VCaP (cell line): ENCODE measurements around the gene ACAP1.

Experiments used
- H3K27ac ChIP-seq: fragments of 450-650 bp; 2 replicates; pipeline ENCODE4 v1.5.1; 2017
- TF ChIP-seq, protein P1 (sequence below): fragments of 450-650 bp; conservative IDR thresholded peaks from 2 replicates; pipeline ENCODE4 v1.5.1; 2017; ENCODE audit warnings: mild to moderate bottlenecking, moderate library complexity

Gene ACAP1

DNA sequence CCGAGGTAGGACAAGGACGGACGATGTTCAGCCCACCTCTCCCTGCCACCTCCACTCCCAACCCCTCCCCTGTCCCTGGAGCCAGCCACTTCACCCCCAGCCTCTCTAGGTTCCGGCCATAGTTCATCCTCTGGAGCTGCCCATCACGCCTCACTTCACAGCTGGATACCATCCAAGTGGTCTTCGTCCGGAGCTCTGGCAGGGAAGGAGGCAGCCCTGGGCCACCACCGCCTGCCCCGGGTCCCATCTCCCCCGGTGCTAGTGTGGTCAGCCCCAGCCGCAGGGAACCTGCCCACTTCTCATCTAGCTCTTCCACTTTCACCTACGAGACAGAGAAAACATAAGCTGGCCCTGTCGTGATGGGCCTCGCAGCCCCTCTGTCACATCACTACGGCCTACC is 14.9 kb upstream of the ACAP1 start:
- H3K27ac ChIP-seq = no peak overlapping the region
- TF ChIP-seq, protein P1, sequence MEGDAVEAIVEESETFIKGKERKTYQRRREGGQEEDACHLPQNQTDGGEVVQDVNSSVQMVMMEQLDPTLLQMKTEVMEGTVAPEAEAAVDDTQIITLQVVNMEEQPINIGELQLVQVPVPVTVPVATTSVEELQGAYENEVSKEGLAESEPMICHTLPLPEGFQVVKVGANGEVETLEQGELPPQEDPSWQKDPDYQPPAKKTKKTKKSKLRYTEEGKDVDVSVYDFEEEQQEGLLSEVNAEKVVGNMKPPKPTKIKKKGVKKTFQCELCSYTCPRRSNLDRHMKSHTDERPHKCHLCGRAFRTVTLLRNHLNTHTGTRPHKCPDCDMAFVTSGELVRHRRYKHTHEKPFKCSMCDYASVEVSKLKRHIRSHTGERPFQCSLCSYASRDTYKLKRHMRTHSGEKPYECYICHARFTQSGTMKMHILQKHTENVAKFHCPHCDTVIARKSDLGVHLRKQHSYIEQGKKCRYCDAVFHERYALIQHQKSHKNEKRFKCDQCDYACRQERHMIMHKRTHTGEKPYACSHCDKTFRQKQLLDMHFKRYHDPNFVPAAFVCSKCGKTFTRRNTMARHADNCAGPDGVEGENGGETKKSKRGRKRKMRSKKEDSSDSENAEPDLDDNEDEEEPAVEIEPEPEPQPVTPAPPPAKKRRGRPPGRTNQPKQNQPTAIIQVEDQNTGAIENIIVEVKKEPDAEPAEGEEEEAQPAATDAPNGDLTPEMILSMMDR = no peak

DNA sequence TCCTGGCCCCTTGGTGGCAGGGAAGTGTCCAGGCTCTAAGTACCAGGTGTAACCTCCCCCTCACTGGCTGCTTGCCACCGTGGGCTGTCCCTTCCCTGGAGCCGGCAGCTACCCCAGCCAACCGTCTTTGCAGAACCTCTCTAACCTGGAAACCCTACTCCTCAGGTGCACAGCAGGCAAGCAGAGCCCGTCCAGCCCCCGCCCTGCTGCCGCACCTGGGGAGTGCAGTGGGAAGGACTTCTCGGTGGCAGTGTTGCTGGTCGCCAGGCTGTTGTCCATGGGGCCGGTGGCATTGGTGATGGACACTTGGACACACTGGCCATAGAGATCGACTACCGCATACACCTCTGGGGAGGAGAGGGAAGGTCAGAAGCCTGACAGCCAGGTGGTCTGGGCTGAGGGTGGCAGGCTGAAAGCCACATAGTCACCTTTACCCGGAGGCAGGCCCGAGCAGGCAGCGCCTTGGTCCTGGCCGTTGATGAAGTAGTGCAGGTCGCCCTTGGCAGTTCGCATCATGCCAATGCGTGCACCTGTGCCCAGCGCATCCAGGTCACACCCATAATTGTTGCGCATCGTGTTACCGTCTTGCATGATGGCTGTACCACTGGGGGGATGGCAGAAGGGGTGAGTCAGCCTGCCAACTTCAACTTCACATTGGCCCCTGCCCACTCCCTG is 13.7 kb upstream of the ACAP1 start:
- TF ChIP-seq, protein P1 = no peak
- H3K27ac ChIP-seq = no peak overlapping the region

DNA sequence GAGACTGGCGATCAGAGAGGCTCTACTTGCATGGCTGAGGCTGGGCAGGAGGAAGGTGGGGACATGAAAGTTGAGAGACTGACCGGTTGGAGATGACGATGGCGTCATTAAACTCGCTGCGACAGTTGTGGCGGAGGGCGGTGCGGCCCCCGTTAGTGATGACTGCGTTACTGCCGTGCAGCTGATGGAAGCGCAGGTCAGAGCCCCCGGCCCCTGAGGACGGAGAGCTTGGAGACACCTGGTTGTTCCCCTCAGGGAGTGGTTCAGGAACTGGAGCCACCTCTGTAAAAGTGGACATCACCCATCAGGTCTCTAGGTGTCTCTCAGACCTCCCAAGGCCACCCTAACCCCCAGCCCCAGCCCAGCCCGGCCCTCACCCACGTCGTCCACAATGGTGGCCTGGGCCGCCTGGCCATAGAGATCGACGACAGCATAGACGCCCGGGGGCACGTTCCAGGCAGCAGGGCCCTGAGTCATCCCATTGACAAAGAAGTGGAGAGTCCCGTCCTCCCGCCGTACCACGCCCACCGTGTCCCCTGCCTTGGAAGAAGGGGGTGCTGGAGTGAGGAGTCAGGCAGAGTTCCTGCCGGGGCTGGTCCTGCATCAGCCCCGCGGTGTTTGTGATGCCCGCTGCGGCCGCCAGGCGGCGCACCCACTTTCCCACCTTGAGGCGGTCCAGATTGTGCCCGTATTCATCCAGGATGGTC is 12.4 kb upstream of the ACAP1 start:
- no peak overlapping the region for H3K27ac ChIP-seq
- TF ChIP-seq, protein P1 = peak; percentile 62

DNA sequence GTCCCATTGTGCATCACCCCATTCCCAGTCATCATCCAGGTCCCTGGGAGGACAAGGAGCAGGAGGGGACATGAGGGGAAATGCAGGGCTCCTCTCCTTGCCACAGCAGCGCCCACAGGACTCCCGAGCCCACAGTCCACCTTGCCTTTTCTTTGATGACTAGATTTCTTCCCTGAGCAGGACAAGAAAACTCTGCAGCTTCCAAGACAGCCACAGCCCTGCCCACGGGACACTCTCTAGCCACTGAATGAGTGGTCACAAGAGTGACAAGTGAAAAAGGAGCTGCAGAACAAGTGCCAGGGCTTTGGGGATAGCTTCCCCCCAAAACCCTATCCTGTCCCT is 11.9 kb upstream of the ACAP1 start:
- TF ChIP-seq, protein P1 = peak; percentile 12; the same call in 1 of the 2 replicates
- H3K27ac ChIP-seq = no peak overlapping the region

DNA sequence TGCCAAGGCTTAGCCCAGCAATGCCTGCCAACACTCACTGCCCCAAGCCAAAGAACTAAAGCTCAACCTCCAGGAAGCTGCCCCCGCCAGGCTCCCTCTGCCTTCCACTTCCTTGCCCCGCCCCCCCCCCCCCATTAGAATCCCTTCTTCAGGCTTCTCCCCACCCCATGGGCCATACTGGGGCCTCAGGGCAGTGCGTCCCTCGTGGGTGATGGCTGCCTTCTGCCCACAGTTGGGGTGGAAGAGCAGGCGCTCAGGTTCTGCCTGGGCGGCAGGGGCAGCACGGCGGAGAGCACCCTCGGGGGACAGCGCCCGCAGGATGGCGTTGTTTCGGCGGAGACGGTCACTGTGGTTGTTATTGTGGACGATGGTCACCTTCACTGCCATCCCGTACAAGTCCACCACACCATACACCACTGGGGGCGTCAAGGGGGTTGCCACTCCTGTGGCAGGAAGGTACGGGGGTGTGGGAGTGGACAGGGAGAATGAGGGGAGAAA is 11.2 kb upstream of the ACAP1 start:
- TF ChIP-seq, protein P1 = no peak
- no peak overlapping the region for H3K27ac ChIP-seq

DNA sequence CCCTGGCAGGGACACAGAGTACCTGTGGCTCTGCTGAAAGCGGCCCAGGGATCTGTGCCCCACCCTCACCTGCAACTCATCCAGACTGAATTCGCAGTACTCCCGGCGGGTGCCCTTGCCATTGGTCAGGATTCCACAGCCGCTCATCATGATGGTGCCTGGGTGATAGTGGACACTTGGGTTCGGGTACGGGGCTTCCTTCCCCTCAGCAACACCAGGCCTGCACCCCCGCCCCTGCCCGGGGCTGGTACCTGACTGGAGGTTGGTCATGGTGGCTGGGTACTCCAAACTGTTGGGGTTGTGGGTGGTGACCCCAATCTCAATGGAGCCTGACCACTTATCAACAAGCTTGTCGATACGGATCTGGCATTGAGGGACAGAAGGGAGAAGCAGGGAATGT is 10.1 kb upstream of the ACAP1 start:
- TF ChIP-seq, protein P1 = no peak
- H3K27ac ChIP-seq = no peak overlapping the region

DNA sequence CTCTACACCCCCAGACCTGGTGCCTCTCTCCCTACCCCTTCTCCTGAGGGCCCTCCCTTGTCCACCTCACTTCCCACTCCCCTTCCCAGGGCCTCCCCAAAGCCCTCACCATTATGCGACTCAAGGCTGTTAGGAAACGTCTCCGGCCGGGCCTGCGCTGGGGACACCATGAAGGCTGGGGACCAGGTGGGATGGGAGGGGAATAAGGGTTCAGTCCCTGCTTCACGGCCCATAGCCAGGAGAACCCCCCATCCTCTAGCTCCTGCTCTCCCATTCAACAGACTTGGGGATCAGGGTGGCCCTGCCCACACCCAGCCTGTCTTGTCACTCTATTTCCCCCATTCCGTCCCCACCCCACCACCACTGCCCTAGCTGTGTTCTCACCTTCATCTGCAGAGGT is 9.3 kb upstream of the ACAP1 start:
- no peak overlapping the region for H3K27ac ChIP-seq
- TF ChIP-seq, protein P1 = no peak
